K562 (cell line): ENCODE data around the gene TSPOAP1. TPM values are rescaled to one million over a fixed set of nuclear protein-coding genes. Genes with fewer than 3 reads are reported as not detected.

ENCODE experiments used
- ATAC-seq: fragments of 200-7000 bp; cut with Tn5 transposase; 3 replicates; pipeline ENCODE4 v1.9.1; 2020; ENCODE audit warnings: moderate library complexity
- BruUV-seq: library from RNA; stranded (reverse); fragments of 400-500 nt; replicated peaks from 2 replicates; lab custom pipeline; 2021; lab: Mats Ljungman, UMichigan
- CTCF ChIA-PET: fragments of 300-600 bp; formaldehyde crosslinking; extraction: SDS; loops from one replicate; lab custom pipeline; 2021; ENCODE audit warnings: low intra/inter-chr PET ratio; lab: Yijun Ruan, JAX
- POLR2A ChIA-PET: fragments of 300-600, 350-650 bp; sonication (Branson Sonifier 250); formaldehyde crosslinking; extraction: SDS; loops from one replicate; lab custom pipeline; 2021; ENCODE audit warnings: antibody characterized with exemption, inconsistent platforms; lab: Yijun Ruan, JAX
- DNase-seq, 4 experiments: peaks; one replicate each; pipeline versions ENCODE4 v3.0.0 to v3.0.0-alpha.2; 2011 to 2018; ENCODE audit warnings: low spot score in 3 of 4, mixed read lengths in 3 of 4; ENCODE audit errors: extremely low read depth in 1 of 4
- FAIRE-seq: peaks from 2 replicates; lab custom pipeline; 2011; peaks lifted over from hg19 to GRCh38; lab: Jason Lieb, UNC
- H2AFZ ChIP-seq: 2 replicates; pipeline ENCODE4 v1.6.0; 2011; ENCODE audit warnings: low read depth, low read length, control low read depth, inconsistent platforms
- H3K27ac ChIP-seq: fragments of 200-600 bp; 3 replicates; pipeline ENCODE4 v1.8.0; 2011; ENCODE audit warnings: low read depth, mild to moderate bottlenecking, control low read depth, inconsistent platforms, low read length, moderate library complexity, mixed read lengths; ENCODE audit errors: extremely low read depth
- H3K27me3 ChIP-seq, 2 experiments: fragments of 300-600 bp in 1 of 2; 2 replicates in 1 of 2; 3 replicates in 1 of 2; pipeline versions ENCODE4 v1.6.0 to v1.8.0; 2011; ENCODE audit warnings: inconsistent platforms in 2 of 2, low read length in 2 of 2, mild to moderate bottlenecking in 1 of 2, mixed read lengths in 1 of 2, moderate library complexity in 1 of 2; ENCODE audit not compliant: control insufficient read depth in 2 of 2, insufficient read depth in 2 of 2
- H3K36me3 ChIP-seq: fragments of 300-600 bp; 3 replicates; pipeline ENCODE4 v1.8.0; 2011; ENCODE audit warnings: mild to moderate bottlenecking, low read length, inconsistent platforms; ENCODE audit not compliant: control insufficient read depth, insufficient read depth
- H3K4me1 ChIP-seq, 2 experiments: fragments of 200-600 bp in 1 of 2; replicated peaks in 1 of 2; 2 replicates in 1 of 2; 3 replicates in 1 of 2; pipeline versions ENCODE4 v1.5.1 to v1.8.0; 2011; ENCODE audit warnings: inconsistent platforms in 2 of 2, low read length in 2 of 2, mild to moderate bottlenecking in 1 of 2, mixed read lengths in 1 of 2, moderate library complexity in 1 of 2; ENCODE audit not compliant: control insufficient read depth in 2 of 2, insufficient read depth in 2 of 2
- H3K4me2 ChIP-seq: 2 replicates; pipeline ENCODE4 v1.6.1; 2011; ENCODE audit warnings: low read length, control low read depth, inconsistent platforms, mixed read lengths; ENCODE audit not compliant: insufficient read depth
- H3K4me3 ChIP-seq: fragments of 200-600 bp; sonication (generic), shearing (Covaris generic); 2 replicates; pipeline ENCODE4 v1.5.1; 2016; ENCODE audit warnings: control low read depth, inconsistent platforms
- H3K79me2 ChIP-seq: fragments of 200-600 bp; 3 replicates; pipeline ENCODE4 v1.8.0; 2011; ENCODE audit warnings: low read length, inconsistent platforms; ENCODE audit not compliant: control insufficient read depth, insufficient read depth
- H3K9ac ChIP-seq, 2 experiments: 2 replicates each; pipeline versions ENCODE4 v1.6.0 to v1.6.1; 2011; ENCODE audit warnings: low read depth in 2 of 2, low read length in 2 of 2, control low read depth in 1 of 2, inconsistent platforms in 1 of 2, mild to moderate bottlenecking in 1 of 2, mixed read lengths in 1 of 2; ENCODE audit not compliant: insufficient read depth in 1 of 2
- H3K9me1 ChIP-seq: one replicate; pipeline ENCODE4 v1.6.0; 2011; ENCODE audit warnings: inconsistent platforms, mild to moderate bottlenecking, low read length, moderate library complexity; ENCODE audit not compliant: control insufficient read depth, insufficient read depth
- H3K9me3 ChIP-seq: replicated peaks from 2 replicates; pipeline ENCODE4 v1.5.1; 2011; ENCODE audit warnings: low read depth, low read length, inconsistent platforms; ENCODE audit not compliant: control insufficient read depth, insufficient read depth
- H4K20me1 ChIP-seq: replicated peaks from 2 replicates; pipeline ENCODE4 v1.6.1; 2011; ENCODE audit warnings: low read length, inconsistent platforms, mixed read lengths; ENCODE audit not compliant: control insufficient read depth, insufficient read depth
- CTBP1 ChIP-seq: fragments of 450-650 bp; IDR thresholded peaks from 2 replicates; pipeline ENCODE4 v1.6.1; 2016; ENCODE audit warnings: borderline replicate concordance
- CTCF ChIP-seq, 3 experiments: IDR thresholded peaks in 2 of 3; conservative IDR thresholded peaks in 1 of 3; 2 replicates each; pipeline ENCODE4 v1.5.1; 2011 to 2012; ENCODE audit warnings: low read length in 3 of 3, mild to moderate bottlenecking in 3 of 3, control low read depth in 2 of 3, improper control_type of control experiment in 1 of 3, inconsistent platforms in 1 of 3, low read depth in 1 of 3, mixed read lengths in 1 of 3, moderate library complexity in 1 of 3; ENCODE audit not compliant: insufficient read depth in 2 of 3
- E2F6 ChIP-seq, 2 experiments: IDR thresholded peaks; 2 replicates each; pipeline ENCODE4 v1.6.1; 2011; ENCODE audit warnings: borderline replicate concordance in 1 of 2, control low read depth in 1 of 2, low read depth in 1 of 2, low read length in 1 of 2, mild to moderate bottlenecking in 1 of 2, mixed read lengths in 1 of 2, moderate library complexity in 1 of 2; ENCODE audit not compliant: insufficient read depth in 1 of 2, insufficient read length in 1 of 2, poor library complexity in 1 of 2, severe bottlenecking in 1 of 2; ENCODE audit errors: extremely low read depth in 1 of 2
- EZH2 ChIP-seq: IDR thresholded peaks from 2 replicates; pipeline ENCODE4 v1.6.1; 2012; ENCODE audit warnings: low read depth, mild to moderate bottlenecking, inconsistent platforms, low read length, borderline replicate concordance
- GABPA ChIP-seq: fragments of 200-800 bp; sonication (Bioruptor generic); conservative IDR thresholded peaks from 2 replicates; pipeline ENCODE4 v1.6.1; 2016; ENCODE audit warnings: low read depth, missing genetic modification characterization, missing compliant biosample characterization
- NFYB ChIP-seq: IDR thresholded peaks from 2 replicates; pipeline ENCODE4 v1.6.1; 2011; ENCODE audit warnings: mild to moderate bottlenecking, moderate library complexity; ENCODE audit not compliant: insufficient read length; ENCODE audit errors: extremely low read depth
- ZBTB11 ChIP-seq, 3 experiments: fragments of 200-800 bp in 1 of 3; fragments of 250-450 bp in 1 of 3; fragments of 450-650 bp in 1 of 3; sonication (Bioruptor Pico) in 1 of 3; sonication (Bioruptor generic) in 1 of 3; formaldehyde crosslinking in 1 of 3; IDR thresholded peaks; 2 replicates each; pipeline versions ENCODE4 v1.6.1 to v1.8.0; 2016 to 2022; ENCODE audit warnings: mild to moderate bottlenecking in 2 of 3, missing genetic modification characterization in 2 of 3, missing compliant biosample characterization in 1 of 3, moderate library complexity in 1 of 3
- ZEB2 ChIP-seq: fragments of 450-650 bp; IDR thresholded peaks from 2 replicates; pipeline ENCODE4 v1.6.1; 2016
- WGBS: fragments of 100-300 bp; shearing (Covaris generic); methylation state at CpG from one replicate; pipeline ENCODE4 v1.1.6; 2016; ENCODE audit warnings: low coverage, mixed read lengths; ENCODE audit not compliant: insufficient coverage; ENCODE audit errors: missing lambda C conversion rate; 5-methylcytosine and 5-hydroxymethylcytosine counted together
- in situ Hi-C: fragments of 300-500 bp; cut with MboI; formaldehyde crosslinking; loops from 4 replicates; pipeline ENCODE4 v1.15.0; 2018; ENCODE audit warnings: inconsistent platforms, mixed read lengths
- intact Hi-C: fragments of 100-400 bp; cut with micrococcal nuclease; formaldehyde crosslinking; loops from 2 replicates; pipeline ENCODE4 v1.14.2; 2022
- polyA plus RNA-seq, 8 experiments: library from polyadenylated mRNA; depleted of rRNA in 4 of 8; stranded (reverse) in 5 of 8; unstranded in 3 of 8; fragments of >200 nt; fragmentation: Nextera tagmentation in 2 of 8; fragmentation: Illumina TruSeq in 1 of 8; extraction: Ambion mirVana in 2 of 8; extraction: Trizol in 1 of 8; gene quantifications; 2 replicates each; pipeline versions ENCODE4 v1.2.1 to v1.2.3, GENCODE V29; 2011 to 2014; ENCODE audit warnings: inconsistent platforms in 1 of 8, missing spikeins in 1 of 8
- total RNA-seq, 7 experiments: library from RNA; depleted of rRNA in 6 of 7; stranded (reverse); fragments of >200 nt in 6 of 7; fragmentation: Illumina TruSeq in 2 of 7; extraction: Trizol in 2 of 7; gene quantifications; 2 replicates each; pipeline versions ENCODE4 v1.2.1 to v1.2.3, GENCODE V29; 2011 to 2021; ENCODE audit warnings: low replicate concordance in 1 of 7

TSPOAP1 gene
- total and polyA plus RNA-seq, 9 of the 15 experiments (the other 6 are each of a cell fraction or from before 2014, with no cell fraction given) = 0.87 to 3.9 (median 1.8) TPM; not detected in 2

GRCh38 chr17:58270476-58271215 lies 57.9 kb downstream of the TSPOAP1 start:
- Histone ChIP-seq H3K4me1 (peaks cover 5 to 6% of the 10 kb centered on the region in 2 experiments; a peak in 3 of 5 replicates), H3K79me2 (no peaks in the 10 kb centered on the region), H4K20me1 (peaks cover 5% of the 10 kb centered on the region), H3K9ac (no peak overlapping the region), H3K36me3 (no peaks in the 10 kb centered on the region), H3K4me2 (no peak overlapping the region), H3K27ac (no peak overlapping the region), H3K9me3 (no peaks in the 10 kb centered on the region), H3K27me3 (peaks cover 33 to 83% of the 10 kb centered on the region in 2 experiments; a peak in 4 of 5 replicates), H3K9me1 (no peaks in the 10 kb centered on the region), H3K4me3 (no peak overlapping the region), H2AFZ (peak overlapping the region; percentile 32; the same call in 1 of the 2 replicates)
- intact Hi-C loops = no loop called here
- in situ Hi-C loops = no loop called here
- ATAC-seq = peak; percentile 82
- ChIA-PET CTCF (no interaction called here), POLR2A (interaction anchor here (0.8 kb wide), 1 partner anchor 13 kb away, joined by 3 read pairs; no protein-coding TSS in a partner anchor)
- BruUV-seq = no TSS peak
- DNase-seq = peak; percentile 23 to 61 (median 40)
- no peak for FAIRE-seq
- WGBS = 13% methylated on average over 15 of the region's 15 CpGs
- TF ChIP-seq CTCF (IDR thresholded peaks at IDR 0.05 in 2 of 3, conservative IDR thresholded peaks at IDR 0.05 in 1 of 3; ENCODE audit: insufficient read depth in 2 of 3, low read depth in 1 of 3, low read length in 3 of 3) (peak; percentile 28 to 54 (median 35); a peak in 4 of 6 replicates), E2F6 (IDR thresholded peaks at IDR 0.05; ENCODE audit: borderline replicate concordance in 1 of 2, extremely low read depth in 1 of 2, insufficient read depth in 1 of 2, insufficient read length in 1 of 2, low read depth in 1 of 2, low read length in 1 of 2, poor library complexity in 1 of 2, severe bottlenecking in 1 of 2) (no peak), CTBP1 (peak; percentile 47; the same call in 1 of the 2 replicates), NFYB (no peak), ZEB2 (peak; percentile 56; the same call in 1 of the 2 replicates), GABPA (tag) (0 out of 2 replicates have a peak, but pooled peaks have one; percentile 41), ZBTB11 (CRISPR knock-in tag; IDR thresholded peaks at IDR 0.05) (peak in 1 of 3 experiments; percentile 49; a peak in 1 of 6 replicates), EZH2 (no peak)
